ENCODE measurements around the gene TMEM144. TPM values are rescaled to one million over a fixed set of nuclear protein-coding genes. Genes with fewer than 3 reads are reported as not detected.

The TMEM144 gene
- total RNA-seq, 4 donors from 2014 or later, result 3.8 to 9.7 (median 5.0) TPM

DNA sequence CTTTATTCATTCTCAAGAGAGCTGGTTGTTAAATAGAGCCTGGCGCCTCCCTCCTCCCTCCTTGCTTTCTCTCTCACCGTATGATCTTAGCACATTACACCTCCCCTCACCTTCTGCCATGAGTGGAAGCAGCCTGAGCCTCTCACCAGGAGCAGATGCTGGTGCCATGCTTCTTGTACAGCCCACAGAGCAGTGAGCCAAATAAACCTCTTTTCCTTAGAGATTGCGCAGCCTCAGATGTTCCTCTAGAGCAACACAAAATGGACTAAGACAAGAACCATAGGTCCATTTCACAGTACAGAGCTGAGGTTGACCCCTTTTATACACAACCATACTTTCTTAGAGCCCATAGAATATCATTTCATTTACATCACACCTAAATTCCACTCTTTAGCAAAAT is 10.1 kb upstream of the TMEM144 start:
- Histone ChIP-seq H3K9me3 (no peaks in the 10 kb centered on the region), H3K4me1 (no peaks in the 10 kb centered on the region), H3K4me3 (no peak overlapping the region), H3K27ac (no peak overlapping the region), H3K27me3 (no peaks in the 10 kb centered on the region), H3K36me3 (no peaks in the 10 kb centered on the region)
- intact Hi-C loops (cut with DNase I; ENCODE audit: low total_unique reads), result no loop called here
- DNase-seq, result no peak
- no peak for TF ChIP-seq POLR2A (IDR thresholded peaks at IDR 0.05)

DNA sequence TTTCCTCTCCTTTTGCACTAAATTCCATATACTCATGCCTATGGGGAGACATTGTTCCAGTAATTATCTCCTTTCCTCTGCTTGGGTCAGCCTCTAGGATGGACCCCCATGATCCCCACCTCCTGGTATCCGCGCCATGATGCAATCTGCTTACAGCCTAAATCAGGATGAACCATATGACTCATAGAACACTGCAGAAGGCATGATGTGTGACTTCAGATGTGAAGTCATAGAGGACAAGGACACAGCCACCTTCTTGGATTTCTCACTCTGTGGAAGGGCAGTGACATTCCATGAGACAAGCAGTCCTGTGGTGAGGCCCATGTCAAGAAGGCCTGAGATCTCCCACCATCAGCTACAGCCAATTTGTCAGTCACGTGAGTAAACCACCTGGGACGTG is 9.0 kb upstream of the TMEM144 start:
- Histone ChIP-seq H3K9me3 (no peaks in the 10 kb centered on the region), H3K4me3 (no peak overlapping the region), H3K27ac (no peak overlapping the region), H3K36me3 (no peaks in the 10 kb centered on the region), H3K4me1 (no peaks in the 10 kb centered on the region), H3K27me3 (no peaks in the 10 kb centered on the region)
- intact Hi-C loops (cut with DNase I; ENCODE audit: low total_unique reads), result no loop called here
- TF ChIP-seq, protein P1, sequence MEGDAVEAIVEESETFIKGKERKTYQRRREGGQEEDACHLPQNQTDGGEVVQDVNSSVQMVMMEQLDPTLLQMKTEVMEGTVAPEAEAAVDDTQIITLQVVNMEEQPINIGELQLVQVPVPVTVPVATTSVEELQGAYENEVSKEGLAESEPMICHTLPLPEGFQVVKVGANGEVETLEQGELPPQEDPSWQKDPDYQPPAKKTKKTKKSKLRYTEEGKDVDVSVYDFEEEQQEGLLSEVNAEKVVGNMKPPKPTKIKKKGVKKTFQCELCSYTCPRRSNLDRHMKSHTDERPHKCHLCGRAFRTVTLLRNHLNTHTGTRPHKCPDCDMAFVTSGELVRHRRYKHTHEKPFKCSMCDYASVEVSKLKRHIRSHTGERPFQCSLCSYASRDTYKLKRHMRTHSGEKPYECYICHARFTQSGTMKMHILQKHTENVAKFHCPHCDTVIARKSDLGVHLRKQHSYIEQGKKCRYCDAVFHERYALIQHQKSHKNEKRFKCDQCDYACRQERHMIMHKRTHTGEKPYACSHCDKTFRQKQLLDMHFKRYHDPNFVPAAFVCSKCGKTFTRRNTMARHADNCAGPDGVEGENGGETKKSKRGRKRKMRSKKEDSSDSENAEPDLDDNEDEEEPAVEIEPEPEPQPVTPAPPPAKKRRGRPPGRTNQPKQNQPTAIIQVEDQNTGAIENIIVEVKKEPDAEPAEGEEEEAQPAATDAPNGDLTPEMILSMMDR (IDR thresholded peaks at IDR 0.05), result no peak
- no peak for TF ChIP-seq POLR2A (IDR thresholded peaks at IDR 0.05)
- DNase-seq, result no peak

DNA sequence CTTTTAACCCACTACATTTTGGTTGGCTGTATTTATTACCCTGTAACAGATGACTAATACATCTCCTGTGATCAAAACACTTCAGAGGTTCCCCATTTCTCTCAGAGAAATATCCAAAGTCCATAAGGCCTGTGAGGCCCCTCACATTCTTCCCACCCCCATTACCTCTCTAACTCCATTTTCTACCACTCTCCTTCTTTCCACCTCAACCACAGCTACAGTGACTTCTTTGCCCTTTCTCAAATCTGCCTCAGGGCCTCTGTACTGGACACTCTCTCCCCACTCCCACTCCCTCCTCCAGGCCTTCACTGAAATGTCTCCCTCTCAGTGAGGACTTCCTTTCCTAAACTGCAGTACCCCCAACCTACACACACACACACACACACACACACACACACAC is 8.4 kb upstream of the TMEM144 start:
- H3K4me3 ChIP-seq, result no peak overlapping the region
- no peaks in the 10 kb centered on the region for H3K9me3 ChIP-seq
- no peaks in the 10 kb centered on the region for H3K36me3 ChIP-seq
- intact Hi-C loops (cut with DNase I; ENCODE audit: low total_unique reads), result no loop called here
- DNase-seq, result no peak
- no peaks in the 10 kb centered on the region for H3K4me1 ChIP-seq
- no peaks in the 10 kb centered on the region for H3K27me3 ChIP-seq
- no peak overlapping the region for H3K27ac ChIP-seq
- TF ChIP-seq, protein P1 (IDR thresholded peaks at IDR 0.05), result no peak
- TF ChIP-seq POLR2A (IDR thresholded peaks at IDR 0.05), result no peak

DNA sequence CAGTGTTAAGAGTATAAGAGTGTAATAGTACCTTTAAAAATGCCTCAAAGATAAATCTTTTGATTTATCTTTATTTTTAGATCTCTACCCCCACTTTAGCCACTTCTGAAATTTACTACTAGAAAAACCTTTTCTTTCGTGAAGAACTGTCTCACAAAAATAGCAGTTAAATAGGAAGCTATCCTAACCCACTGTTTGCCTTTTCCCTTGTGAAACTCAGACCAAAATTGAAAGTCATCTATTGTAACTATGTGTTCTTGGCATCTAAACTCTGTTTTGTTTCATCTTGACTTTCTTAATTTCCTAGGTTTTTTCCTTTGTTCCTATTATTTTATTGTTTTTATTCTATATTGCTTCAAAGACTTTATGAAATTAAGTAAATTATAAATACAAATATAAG is 7.8 kb upstream of the TMEM144 start:
- Histone ChIP-seq H3K27me3 (no peaks in the 10 kb centered on the region), H3K4me3 (no peak overlapping the region), H3K9me3 (no peaks in the 10 kb centered on the region), H3K27ac (no peak overlapping the region), H3K4me1 (no peaks in the 10 kb centered on the region), H3K36me3 (no peaks in the 10 kb centered on the region)
- no peak for TF ChIP-seq POLR2A (IDR thresholded peaks at IDR 0.05)
- TF ChIP-seq, protein P1 (IDR thresholded peaks at IDR 0.05), result no peak
- intact Hi-C loops (cut with DNase I; ENCODE audit: low total_unique reads), result no loop called here
- no peak for DNase-seq

DNA sequence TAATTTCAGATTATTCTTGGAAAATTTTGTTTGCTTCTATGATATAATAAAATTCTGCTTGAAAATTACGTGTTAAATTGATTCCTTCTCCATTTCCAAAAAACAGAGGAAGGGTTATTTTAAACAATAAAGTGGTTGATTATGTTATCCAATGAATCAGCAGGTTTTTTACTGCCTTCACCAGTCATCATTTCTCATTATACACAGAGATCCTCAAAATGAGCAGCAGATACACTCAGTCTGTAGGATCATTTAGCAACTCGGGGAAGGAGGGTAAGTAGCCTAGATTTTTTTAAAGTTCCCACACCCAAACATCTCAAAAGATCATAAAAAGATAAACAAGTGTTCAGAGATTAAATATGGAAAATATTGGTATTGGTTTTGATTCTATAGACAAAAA is 6.8 kb upstream of the TMEM144 start:
- no peak for DNase-seq
- intact Hi-C loops (cut with DNase I; ENCODE audit: low total_unique reads), result no loop called here
- no peak for TF ChIP-seq POLR2A (IDR thresholded peaks at IDR 0.05)
- TF ChIP-seq, protein P1 (IDR thresholded peaks at IDR 0.05), result no peak
- H3K36me3 ChIP-seq, result no peaks in the 10 kb centered on the region
- no peaks in the 10 kb centered on the region for H3K9me3 ChIP-seq
- no peaks in the 10 kb centered on the region for H3K4me1 ChIP-seq
- no peak overlapping the region for H3K4me3 ChIP-seq
- no peaks in the 10 kb centered on the region for H3K27me3 ChIP-seq
- no peak overlapping the region for H3K27ac ChIP-seq

DNA sequence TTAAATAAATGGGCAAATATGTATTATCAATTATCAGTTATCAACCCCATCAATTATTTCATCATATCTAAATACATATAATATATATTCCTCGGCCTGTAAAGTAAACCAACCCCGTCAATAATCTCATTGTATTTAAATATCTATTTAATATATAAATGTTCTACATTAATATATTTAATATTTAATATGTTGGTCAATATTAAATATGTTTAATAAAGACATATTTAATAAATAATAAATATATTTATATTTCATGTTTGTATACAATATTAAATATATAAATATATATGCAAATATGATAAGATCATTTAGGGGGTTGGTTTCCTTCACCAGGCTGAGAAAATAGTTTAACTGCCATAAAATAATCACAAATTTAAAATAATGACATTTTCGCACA is 6.4 kb upstream of the TMEM144 start:
- TF ChIP-seq, protein P1 (IDR thresholded peaks at IDR 0.05), result no peak
- TF ChIP-seq POLR2A (IDR thresholded peaks at IDR 0.05), result no peak
- Histone ChIP-seq H3K9me3 (no peaks in the 10 kb centered on the region), H3K27ac (no peak overlapping the region), H3K27me3 (no peaks in the 10 kb centered on the region), H3K4me1 (no peaks in the 10 kb centered on the region), H3K4me3 (no peak overlapping the region), H3K36me3 (no peaks in the 10 kb centered on the region)
- intact Hi-C loops (cut with DNase I; ENCODE audit: low total_unique reads), result no loop called here
- DNase-seq, result no peak
